Measurements from ENCODE around the gene IGF1R.

DNA sequence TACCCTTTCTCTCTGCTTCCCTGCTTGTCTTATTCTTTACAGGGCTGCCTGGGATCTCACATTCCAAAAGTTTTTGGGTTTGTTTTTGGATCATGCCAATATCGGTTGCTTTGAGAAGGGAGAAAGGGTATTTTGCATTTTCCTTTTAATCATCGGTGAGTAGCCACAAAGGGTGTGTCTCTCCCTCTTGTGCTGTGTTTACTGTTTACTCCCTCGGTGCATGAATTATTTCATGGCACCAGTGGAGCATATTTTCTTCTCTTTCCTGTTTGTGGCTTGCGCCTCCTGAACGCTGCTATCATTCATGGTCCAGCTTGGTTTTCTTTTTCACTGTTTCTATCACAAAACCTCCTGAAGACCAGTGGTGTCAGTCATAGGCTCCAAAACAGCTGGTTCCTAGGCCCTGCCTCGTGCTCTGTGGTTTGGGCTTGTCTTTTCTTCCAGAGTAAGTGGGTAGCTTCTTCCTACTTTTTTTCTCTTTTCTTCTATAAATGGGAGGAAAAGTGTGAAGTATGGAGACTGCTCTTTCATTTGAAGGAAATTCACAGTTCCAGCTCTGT lies 54.9 kb downstream of the IGF1R start:
- no peak for TF ChIP-seq CTCF (IDR thresholded peaks at IDR 0.05; ENCODE audit: borderline replicate concordance, extremely low read depth, low read length, poor library complexity, severe bottlenecking)
- TF ChIP-seq EZH2 (IDR thresholded peaks at IDR 0.05; ENCODE audit: borderline replicate concordance, low read depth, low read length, severe bottlenecking), result no peak

All from DND-41 (cell line).